ENCODE results near the gene GADD45G. TPM values are rescaled to one million over a fixed set of nuclear protein-coding genes. Genes with fewer than 3 reads are reported as not detected.

GADD45G gene
- total RNA-seq, 1 donor from 2014 or later, result 14.4 TPM

- H3K36me3 ChIP-seq, result no peaks in the 10 kb centered on the region
- ATAC-seq, result no peak
- no peaks in the 10 kb centered on the region for H3K4me1 ChIP-seq
- H3K27me3 ChIP-seq (ENCODE audit: low read depth), result no peaks in the 10 kb centered on the region
- no peak for DNase-seq
- no peak overlapping the region for H3K4me3 ChIP-seq
- intact Hi-C loops (cut with DNase I), result loop anchor here (5.0 kb wide), 1 partner anchor 507 kb away; no protein-coding TSS in a partner anchor
- no peak for TF ChIP-seq CTCF (IDR thresholded peaks at IDR 0.05)
- H3K27ac ChIP-seq, result no peak overlapping the region
- no peaks in the 10 kb centered on the region for H3K9me3 ChIP-seq
Measured at GRCh38 chr9:89594811-89595550, 9.8 kb upstream of the GADD45G start.

GRCh38 chr9:89595646-89596045 is 9.2 kb upstream of the GADD45G start:
- TF ChIP-seq CTCF (IDR thresholded peaks at IDR 0.05), result no peak
- H3K27ac ChIP-seq, result no peak overlapping the region
- intact Hi-C loops (cut with DNase I), result loop anchor here (5.0 kb wide), 1 partner anchor 507 kb away; no protein-coding TSS in a partner anchor

GRCh38 chr9:89596937-89597555 is 7.8 kb upstream of the GADD45G start:
- H3K4me1 ChIP-seq, result no peaks in the 10 kb centered on the region
- H3K27ac ChIP-seq, result no peak overlapping the region
- intact Hi-C loops (cut with DNase I), result loop anchor here (5.0 kb wide), 1 partner anchor 505 kb away; no protein-coding TSS in a partner anchor
- no peak for ATAC-seq
- H3K9me3 ChIP-seq, result no peaks in the 10 kb centered on the region
- no peak for TF ChIP-seq CTCF (IDR thresholded peaks at IDR 0.05)
- no peak overlapping the region for H3K4me3 ChIP-seq
- H3K36me3 ChIP-seq, result no peaks in the 10 kb centered on the region
- no peaks in the 10 kb centered on the region for H3K27me3 ChIP-seq (ENCODE audit: low read depth)
- no peak for DNase-seq

More at GRCh38 chr9:89595646-89596045, 9.2 kb upstream of the GADD45G start:
- Histone ChIP-seq H3K4me1 (no peaks in the 10 kb centered on the region), H3K9me3 (no peaks in the 10 kb centered on the region), H3K36me3 (no peaks in the 10 kb centered on the region), H3K4me3 (no peak overlapping the region), H3K27me3 (ENCODE audit: low read depth) (no peaks in the 10 kb centered on the region)
- no peak for ATAC-seq
- DNase-seq, result no peak

GRCh38 chr9:89597711-89598362 is 7.0 kb upstream of the GADD45G start:
- H3K36me3 ChIP-seq, result no peaks in the 10 kb centered on the region
- TF ChIP-seq CTCF (IDR thresholded peaks at IDR 0.05), result peak; percentile 85
- H3K27me3 ChIP-seq (ENCODE audit: low read depth), result no peaks in the 10 kb centered on the region
- peaks cover 3% of the 10 kb centered on the region for H3K4me1 ChIP-seq
- intact Hi-C loops (cut with DNase I), result loop anchor here (5.0 kb wide), 1 partner anchor 504 kb away; no protein-coding TSS in a partner anchor
- no peaks in the 10 kb centered on the region for H3K9me3 ChIP-seq
- no peak for DNase-seq
- peak; percentile 62 to 69 for ATAC-seq
- no peak overlapping the region for H3K4me3 ChIP-seq
- H3K27ac ChIP-seq, result no peak overlapping the region

- ATAC-seq, result no peak
- no peaks in the 10 kb centered on the region for H3K27me3 ChIP-seq (ENCODE audit: low read depth)
- no peaks in the 10 kb centered on the region for H3K36me3 ChIP-seq
- TF ChIP-seq CTCF (IDR thresholded peaks at IDR 0.05), result no peak
- no peak overlapping the region for H3K27ac ChIP-seq
- no peak for DNase-seq
- no peak overlapping the region for H3K4me3 ChIP-seq
- intact Hi-C loops (cut with DNase I), result loop anchor here (5.0 kb wide), 1 partner anchor 504 kb away; no protein-coding TSS in a partner anchor
- peaks cover 8% of the 10 kb centered on the region for H3K4me1 ChIP-seq
- no peaks in the 10 kb centered on the region for H3K9me3 ChIP-seq
Measured at GRCh38 chr9:89598363-89598713, 6.5 kb upstream of the GADD45G start.

All from lower lobe of right lung (tissue), 2 donors.